Measurements from ENCODE around the gene CDC42SE1.

CDC42SE1 gene

DNA sequence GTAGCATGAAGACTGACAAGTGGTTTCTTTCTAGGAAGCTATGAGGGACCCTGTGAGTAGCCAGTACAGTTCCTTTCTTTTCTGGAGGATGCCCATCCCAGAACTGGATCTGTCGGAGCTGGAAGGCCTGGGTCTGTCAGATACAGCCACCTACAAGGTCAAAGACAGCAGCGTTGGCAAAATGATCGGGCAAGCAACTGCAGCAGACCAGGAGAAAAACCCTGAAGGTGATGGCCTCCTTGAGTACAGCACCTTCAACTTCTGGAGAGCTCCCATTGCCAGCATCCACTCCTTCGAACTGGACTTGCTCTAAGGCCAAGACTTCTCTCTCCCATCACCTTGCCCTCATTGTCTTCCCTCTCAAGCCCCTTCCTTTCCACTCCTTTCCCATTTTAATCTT, 7.8 kb upstream of the CDC42SE1 start:
- TF ChIP-seq, protein P1, sequence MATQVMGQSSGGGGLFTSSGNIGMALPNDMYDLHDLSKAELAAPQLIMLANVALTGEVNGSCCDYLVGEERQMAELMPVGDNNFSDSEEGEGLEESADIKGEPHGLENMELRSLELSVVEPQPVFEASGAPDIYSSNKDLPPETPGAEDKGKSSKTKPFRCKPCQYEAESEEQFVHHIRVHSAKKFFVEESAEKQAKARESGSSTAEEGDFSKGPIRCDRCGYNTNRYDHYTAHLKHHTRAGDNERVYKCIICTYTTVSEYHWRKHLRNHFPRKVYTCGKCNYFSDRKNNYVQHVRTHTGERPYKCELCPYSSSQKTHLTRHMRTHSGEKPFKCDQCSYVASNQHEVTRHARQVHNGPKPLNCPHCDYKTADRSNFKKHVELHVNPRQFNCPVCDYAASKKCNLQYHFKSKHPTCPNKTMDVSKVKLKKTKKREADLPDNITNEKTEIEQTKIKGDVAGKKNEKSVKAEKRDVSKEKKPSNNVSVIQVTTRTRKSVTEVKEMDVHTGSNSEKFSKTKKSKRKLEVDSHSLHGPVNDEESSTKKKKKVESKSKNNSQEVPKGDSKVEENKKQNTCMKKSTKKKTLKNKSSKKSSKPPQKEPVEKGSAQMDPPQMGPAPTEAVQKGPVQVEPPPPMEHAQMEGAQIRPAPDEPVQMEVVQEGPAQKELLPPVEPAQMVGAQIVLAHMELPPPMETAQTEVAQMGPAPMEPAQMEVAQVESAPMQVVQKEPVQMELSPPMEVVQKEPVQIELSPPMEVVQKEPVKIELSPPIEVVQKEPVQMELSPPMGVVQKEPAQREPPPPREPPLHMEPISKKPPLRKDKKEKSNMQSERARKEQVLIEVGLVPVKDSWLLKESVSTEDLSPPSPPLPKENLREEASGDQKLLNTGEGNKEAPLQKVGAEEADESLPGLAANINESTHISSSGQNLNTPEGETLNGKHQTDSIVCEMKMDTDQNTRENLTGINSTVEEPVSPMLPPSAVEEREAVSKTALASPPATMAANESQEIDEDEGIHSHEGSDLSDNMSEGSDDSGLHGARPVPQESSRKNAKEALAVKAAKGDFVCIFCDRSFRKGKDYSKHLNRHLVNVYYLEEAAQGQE (IDR thresholded peaks at IDR 0.05; ENCODE audit: insufficient read depth in 1 of 2, low read depth in 2 of 2, low read length in 2 of 2), result no peak
- TF ChIP-seq POLR2AphosphoS5 (IDR thresholded peaks at IDR 0.05; ENCODE audit: low read depth, low read length) (no peak), FOXP2 (optimal IDR thresholded peaks at IDR 0.05; ENCODE audit: borderline replicate concordance, extremely low read depth, extremely low read length, insufficient read depth) (no peak)

DNA sequence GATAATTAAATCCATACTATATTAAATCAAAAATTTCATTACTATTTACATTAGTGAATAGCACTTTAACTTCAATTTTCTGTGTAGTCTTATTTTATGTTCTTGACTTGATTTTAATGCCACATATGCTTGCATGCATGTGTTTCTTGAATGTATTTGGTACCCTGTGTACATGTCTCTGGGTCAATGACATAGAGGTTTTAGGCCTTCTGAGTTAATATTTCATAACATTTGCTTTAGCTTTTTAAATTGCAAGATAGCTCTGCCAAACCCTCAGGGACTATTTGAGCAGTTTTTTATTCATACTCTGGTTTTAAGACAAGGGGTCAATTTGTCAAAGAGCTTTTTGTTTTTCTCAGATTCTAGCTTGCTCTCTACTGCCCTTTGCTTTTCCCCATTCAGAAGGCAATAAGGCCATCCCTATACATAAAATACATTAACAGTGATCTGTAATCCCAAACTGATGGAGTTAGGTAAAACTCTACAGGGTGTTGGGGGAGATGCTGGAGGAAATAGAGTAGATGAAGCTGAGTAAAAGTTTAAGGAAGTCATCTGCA, 5.7 kb upstream of the CDC42SE1 start:
- TF ChIP-seq POLR2AphosphoS5 (IDR thresholded peaks at IDR 0.05; ENCODE audit: low read depth, low read length), result no peak
- no peak for TF ChIP-seq TAF1 (IDR thresholded peaks at IDR 0.05; ENCODE audit: borderline replicate concordance, insufficient read depth, low read length)
- TF ChIP-seq, protein P1 (IDR thresholded peaks at IDR 0.05; ENCODE audit: insufficient read depth in 1 of 2, low read depth in 2 of 2, low read length in 2 of 2), result no peak
- no peak for TF ChIP-seq SIN3A (IDR thresholded peaks at IDR 0.05; ENCODE audit: borderline replicate concordance, insufficient read depth, low read length)
- no peak for TF ChIP-seq FOXP2 (optimal IDR thresholded peaks at IDR 0.05; ENCODE audit: borderline replicate concordance, extremely low read depth, extremely low read length, insufficient read depth)

DNA sequence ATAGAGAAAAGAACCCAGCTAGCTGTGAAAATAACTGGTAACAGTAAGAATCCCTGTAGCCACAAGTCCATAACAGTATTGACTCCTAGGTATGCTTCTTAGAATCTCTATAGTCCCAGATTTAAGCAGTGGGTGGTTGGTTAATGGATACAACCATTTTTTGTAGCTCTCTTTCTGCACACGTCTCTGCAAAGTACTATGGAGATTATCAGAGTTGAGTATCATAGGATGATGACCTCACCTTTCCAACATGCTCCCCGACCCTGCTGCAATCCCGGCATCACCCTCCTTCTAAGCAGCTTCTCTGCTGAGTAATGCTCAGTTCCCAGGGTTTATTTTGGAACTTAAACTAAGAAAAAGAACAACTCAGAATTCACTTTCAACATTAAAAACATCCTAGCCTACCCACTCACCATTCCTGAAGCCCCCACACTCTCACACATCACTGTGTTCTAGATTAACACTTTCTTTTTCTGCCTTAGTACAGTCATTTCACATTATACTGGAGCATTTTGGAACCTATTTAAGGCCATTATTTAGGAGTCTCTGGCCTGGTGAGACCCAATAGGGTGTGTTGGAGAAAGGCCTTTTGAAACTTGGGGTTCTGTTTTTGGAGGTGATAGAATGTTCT, 3.4 kb upstream of the CDC42SE1 start:
- TF ChIP-seq, protein P1 (IDR thresholded peaks at IDR 0.05; ENCODE audit: insufficient read depth in 1 of 2, low read depth in 2 of 2, low read length in 2 of 2), result no peak
- TF ChIP-seq FOXP2 (optimal IDR thresholded peaks at IDR 0.05; ENCODE audit: borderline replicate concordance, extremely low read depth, extremely low read length, insufficient read depth) (no peak), POLR2AphosphoS5 (IDR thresholded peaks at IDR 0.05; ENCODE audit: low read depth, low read length) (no peak), SIN3A (IDR thresholded peaks at IDR 0.05; ENCODE audit: borderline replicate concordance, insufficient read depth, low read length) (no peak), TAF1 (IDR thresholded peaks at IDR 0.05; ENCODE audit: borderline replicate concordance, insufficient read depth, low read length) (no peak)

DNA sequence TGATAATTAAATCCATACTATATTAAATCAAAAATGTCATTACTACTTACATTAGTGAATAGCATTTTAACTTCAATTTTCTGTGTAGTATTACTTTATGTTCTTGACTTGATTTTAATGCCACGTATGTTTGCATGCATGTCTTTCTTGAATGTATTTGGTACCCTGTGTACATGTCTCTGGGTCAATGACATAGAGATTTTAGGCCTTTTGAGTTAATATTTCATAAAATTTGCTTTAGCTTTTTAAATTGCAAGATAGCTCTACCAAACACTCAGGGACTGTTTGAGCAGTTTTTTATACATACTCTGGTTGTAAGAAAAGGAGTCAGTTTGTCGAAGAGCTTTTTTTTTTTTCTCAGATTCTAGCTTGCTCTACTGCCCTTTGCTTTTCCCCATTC, 2.3 kb upstream of the CDC42SE1 start:
- TF ChIP-seq, protein P1 (IDR thresholded peaks at IDR 0.05; ENCODE audit: insufficient read depth in 1 of 2, low read depth in 2 of 2, low read length in 2 of 2), result no peak
- TF ChIP-seq POLR2AphosphoS5 (IDR thresholded peaks at IDR 0.05; ENCODE audit: low read depth, low read length), result no peak

Data from PFSK-1 (cell line).